Measurements from ENCODE around the gene MBOAT2.

The MBOAT2 gene

GRCh38 chr2:8872821-8873432, 130.6 kb downstream of the MBOAT2 start:
- Histone ChIP-seq H3K9ac (no peak overlapping the region), H3K79me2 (no peaks in the 10 kb centered on the region), H3K27ac (no peak overlapping the region), H3K4me2 (ENCODE audit: low read length) (no peak overlapping the region), H3K4me1 (no peaks in the 10 kb centered on the region), H2AFZ (no peak overlapping the region), H3K9me3 (ENCODE audit: control insufficient read depth, low read length) (no peaks in the 10 kb centered on the region), H3K4me3 (ENCODE audit: low read depth, low read length) (no peak overlapping the region), H3K36me3 (ENCODE audit: control insufficient read depth, insufficient read depth, low read length) (no peaks in the 10 kb centered on the region), H3K27me3 (ENCODE audit: control insufficient read depth, insufficient read depth, low read length) (no peaks in the 10 kb centered on the region)
- peak; percentile 63 for TF ChIP-seq CTCF (IDR thresholded peaks at IDR 0.05)

- no peak overlapping the region for H3K27ac ChIP-seq
- H3K4me2 ChIP-seq (ENCODE audit: low read length) = no peak overlapping the region
- H3K4me1 ChIP-seq = no peaks in the 10 kb centered on the region
- H3K9ac ChIP-seq = no peak overlapping the region
- no peaks in the 10 kb centered on the region for H3K36me3 ChIP-seq (ENCODE audit: control insufficient read depth, insufficient read depth, low read length)
- TF ChIP-seq CTCF (IDR thresholded peaks at IDR 0.05) = no peak
- H3K9me3 ChIP-seq (ENCODE audit: control insufficient read depth, low read length) = no peaks in the 10 kb centered on the region
- H3K79me2 ChIP-seq = no peaks in the 10 kb centered on the region
- H3K27me3 ChIP-seq (ENCODE audit: control insufficient read depth, insufficient read depth, low read length) = no peaks in the 10 kb centered on the region
- no peak overlapping the region for H2AFZ ChIP-seq
- H3K4me3 ChIP-seq (ENCODE audit: low read depth, low read length) = no peak overlapping the region
Measured at GRCh38 chr2:8870441-8870840, 133.0 kb downstream of the MBOAT2 start.

GRCh38 chr2:8867363-8867762, 136.1 kb downstream of the MBOAT2 start:
- no peaks in the 10 kb centered on the region for H3K27me3 ChIP-seq (ENCODE audit: control insufficient read depth, insufficient read depth, low read length)
- no peak for TF ChIP-seq CTCF (IDR thresholded peaks at IDR 0.05)
- no peaks in the 10 kb centered on the region for H3K4me1 ChIP-seq
- H3K4me2 ChIP-seq (ENCODE audit: low read length) = no peak overlapping the region
- H3K9me3 ChIP-seq (ENCODE audit: control insufficient read depth, low read length) = no peaks in the 10 kb centered on the region
- H2AFZ ChIP-seq = no peak overlapping the region
- no peak overlapping the region for H3K27ac ChIP-seq
- no peak overlapping the region for H3K4me3 ChIP-seq (ENCODE audit: low read depth, low read length)
- H3K79me2 ChIP-seq = no peaks in the 10 kb centered on the region
- no peak overlapping the region for H3K9ac ChIP-seq
- no peaks in the 10 kb centered on the region for H3K36me3 ChIP-seq (ENCODE audit: control insufficient read depth, insufficient read depth, low read length)

GRCh38 chr2:8863331-8863953, 140.0 kb downstream of the MBOAT2 start:
- no peak for TF ChIP-seq CTCF (IDR thresholded peaks at IDR 0.05)
- Histone ChIP-seq H3K27me3 (ENCODE audit: control insufficient read depth, insufficient read depth, low read length) (no peaks in the 10 kb centered on the region), H3K9me3 (ENCODE audit: control insufficient read depth, low read length) (no peaks in the 10 kb centered on the region), H3K4me3 (ENCODE audit: low read depth, low read length) (no peak overlapping the region), H3K9ac (no peak overlapping the region), H3K4me2 (ENCODE audit: low read length) (no peak overlapping the region), H2AFZ (no peak overlapping the region), H3K79me2 (no peaks in the 10 kb centered on the region), H3K36me3 (ENCODE audit: control insufficient read depth, insufficient read depth, low read length) (no peaks in the 10 kb centered on the region), H3K27ac (no peak overlapping the region), H3K4me1 (no peaks in the 10 kb centered on the region)

DNA sequence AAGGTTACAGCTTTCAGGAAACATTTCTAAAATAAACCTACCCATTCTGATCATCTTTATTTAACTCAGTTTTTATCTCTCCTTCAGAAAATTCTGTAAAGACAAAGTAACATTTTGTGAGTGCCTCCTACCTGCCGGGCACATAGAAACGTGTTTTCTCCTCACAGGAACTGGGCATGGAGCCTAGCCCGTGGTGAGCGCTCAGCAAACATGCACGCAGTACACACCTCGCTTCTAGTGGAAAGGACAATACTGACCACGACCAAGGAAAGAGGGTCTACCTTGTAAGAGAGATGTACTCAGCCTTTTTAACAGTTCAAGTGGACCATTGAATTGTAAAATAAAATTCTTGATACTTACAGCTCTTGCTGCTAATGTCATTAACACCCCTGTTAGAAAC, 141.3 kb downstream of the MBOAT2 start:
- Histone ChIP-seq H3K27ac (no peak overlapping the region), H3K27me3 (ENCODE audit: control insufficient read depth, insufficient read depth, low read length) (no peaks in the 10 kb centered on the region), H3K9me3 (ENCODE audit: control insufficient read depth, low read length) (no peaks in the 10 kb centered on the region)

More for the DNA sequence above, 141.3 kb downstream of the MBOAT2 start:
- TF ChIP-seq CTCF (IDR thresholded peaks at IDR 0.05) = no peak
- Histone ChIP-seq H3K4me3 (ENCODE audit: low read depth, low read length) (no peak overlapping the region), H3K36me3 (ENCODE audit: control insufficient read depth, insufficient read depth, low read length) (no peaks in the 10 kb centered on the region), H3K4me1 (no peaks in the 10 kb centered on the region), H3K9ac (no peak overlapping the region), H3K79me2 (no peaks in the 10 kb centered on the region), H3K4me2 (ENCODE audit: low read length) (no peak overlapping the region), H2AFZ (no peak overlapping the region)
